SK-N-SH (cell line): ENCODE results near the gene UBL7. TPM values are rescaled to one million over a fixed set of nuclear protein-coding genes. Genes with fewer than 3 reads are reported as not detected.

Source experiments
- CTCF ChIA-PET: fragments of 300-600, 350-600 bp; formaldehyde crosslinking; extraction: SDS; loops from one replicate; lab custom pipeline; 2021; lab: Yijun Ruan, JAX
- POLR2A ChIA-PET: fragments of 350-600 bp; sonication (Branson Sonifier 250); formaldehyde crosslinking; extraction: SDS; loops from one replicate; lab custom pipeline; 2020; ENCODE audit warnings: antibody characterized with exemption, inconsistent platforms; lab: Yijun Ruan, JAX
- DNase-seq: peaks from one replicate; pipeline ENCODE4 v3.0.0; 2012
- H2AFZ ChIP-seq: fragments of 200-600 bp; sonication (generic); 2 replicates; pipeline ENCODE4 v1.8.1; 2016; ENCODE audit warnings: antibody characterized with exemption, mild to moderate bottlenecking, low read depth
- H3F3A ChIP-seq: fragments of 200-600 bp; sonication (generic); replicated peaks from 2 replicates; pipeline ENCODE3; 2016; ENCODE audit warnings: antibody characterized with exemption, mild to moderate bottlenecking; ENCODE audit not compliant: insufficient read depth
- H3K27ac ChIP-seq, 2 experiments: fragments of 200-500 bp in 1 of 2; fragments of 200-600 bp in 1 of 2; sonication (Bioruptor generic) in 1 of 2; sonication (generic), shearing (Covaris generic) in 1 of 2; 2 replicates each; pipeline versions ENCODE4 v1.5.1 to v1.6.1; 2014 to 2016; ENCODE audit warnings: low read depth in 2 of 2, inconsistent platforms in 1 of 2, low read length in 1 of 2, mild to moderate bottlenecking in 1 of 2, mixed read lengths in 1 of 2
- H3K27me3 ChIP-seq: fragments of 200-600 bp; sonication (generic), shearing (Covaris generic); 2 replicates; pipeline ENCODE4 v1.6.1; 2016; ENCODE audit warnings: mixed run types; ENCODE audit not compliant: insufficient read depth
- H3K36me3 ChIP-seq, 2 experiments: fragments of 200-500 bp in 1 of 2; fragments of 200-600 bp in 1 of 2; sonication (Bioruptor generic) in 1 of 2; sonication (generic) in 1 of 2; replicated peaks in 1 of 2; 2 replicates each; pipeline versions ENCODE3 to v1.5.1; 2014 to 2016; ENCODE audit warnings: low read length in 1 of 2, mild to moderate bottlenecking in 1 of 2; ENCODE audit not compliant: insufficient read depth in 2 of 2, control insufficient read depth in 1 of 2
- H3K4me1 ChIP-seq, 2 experiments: fragments of 200-500 bp in 1 of 2; fragments of 200-600 bp in 1 of 2; sonication (Bioruptor generic) in 1 of 2; sonication (generic), shearing (Covaris generic) in 1 of 2; 2 replicates each; pipeline versions ENCODE4 v1.5.1 to v1.6.1; 2014 to 2016; ENCODE audit warnings: low read depth in 1 of 2, low read length in 1 of 2, mixed run types in 1 of 2; ENCODE audit not compliant: insufficient read depth in 2 of 2, control insufficient read depth in 1 of 2
- H3K4me2 ChIP-seq: fragments of 200-600 bp; sonication (generic), shearing (Covaris generic); 2 replicates; pipeline ENCODE4 v1.6.1; 2017; ENCODE audit warnings: mixed run types
- H3K4me3 ChIP-seq, 2 experiments: fragments of 200-500 bp in 1 of 2; fragments of 200-600 bp in 1 of 2; sonication (Bioruptor generic) in 1 of 2; sonication (generic), shearing (Covaris generic) in 1 of 2; 2 replicates each; pipeline versions ENCODE4 v1.5.1 to v1.8.1; 2014 to 2016; ENCODE audit warnings: low read depth in 2 of 2, inconsistent platforms in 1 of 2, low read length in 1 of 2, mild to moderate bottlenecking in 1 of 2, mixed read lengths in 1 of 2, moderate library complexity in 1 of 2
- H3K79me2 ChIP-seq: fragments of 200-600 bp; sonication (generic); 2 replicates; pipeline ENCODE4 v1.8.1; 2017; ENCODE audit warnings: mild to moderate bottlenecking; ENCODE audit not compliant: insufficient read depth
- H3K9ac ChIP-seq: fragments of 200-600 bp; sonication (generic); 2 replicates; pipeline ENCODE4 v1.6.1; 2017; ENCODE audit warnings: mixed run types
- H3K9me2 ChIP-seq: fragments of 200-600 bp; sonication (generic); 2 replicates; pipeline ENCODE4 v1.6.1; 2017; ENCODE audit warnings: mixed run types
- H3K9me3 ChIP-seq: fragments of 200-600 bp; sonication (generic); 2 replicates; pipeline ENCODE4 v1.6.1; 2017; ENCODE audit warnings: mixed run types, mild to moderate bottlenecking, moderate library complexity
- H4K20me1 ChIP-seq: fragments of 200-600 bp; sonication (generic); 2 replicates; pipeline ENCODE4 v1.6.1; 2017; ENCODE audit warnings: mild to moderate bottlenecking, mixed run types; ENCODE audit not compliant: insufficient read depth
- CTCF ChIP-seq: fragments of 200-600 bp; sonication (generic); IDR thresholded peaks from 2 replicates; pipeline ENCODE4 v1.6.1; 2017; ENCODE audit warnings: antibody characterized with exemption, mild to moderate bottlenecking, moderate library complexity
- ELF1 ChIP-seq: IDR thresholded peaks from 2 replicates; pipeline ENCODE4 v1.4.0; 2012
- EZH2phosphoT487 ChIP-seq: fragments of 200-600 bp; sonication (generic); IDR thresholded peaks from 2 replicates; pipeline ENCODE4 v1.6.1; 2017; ENCODE audit warnings: low read depth, mixed run types, mild to moderate bottlenecking, antibody characterized with exemption, moderate library complexity, borderline replicate concordance
- FOXJ3 ChIP-seq: sonication (generic); formaldehyde crosslinking; IDR thresholded peaks from 2 replicates; pipeline ENCODE4 v1.5.1; 2020; ENCODE audit warnings: mild to moderate bottlenecking, missing genetic modification reagents
- GATA2 ChIP-seq: sonication (generic); formaldehyde crosslinking; IDR thresholded peaks from 2 replicates; pipeline ENCODE4 v1.5.0; 2020; ENCODE audit warnings: mild to moderate bottlenecking, missing genetic modification reagents
- MAX ChIP-seq: IDR thresholded peaks from 2 replicates; pipeline ENCODE4 v1.4.0; 2012; ENCODE audit warnings: low read depth
- MEF2A ChIP-seq: IDR thresholded peaks from 2 replicates; pipeline ENCODE4 v1.4.0; 2012; ENCODE audit warnings: low read depth, borderline replicate concordance
- MXI1 ChIP-seq: IDR thresholded peaks from 2 replicates; pipeline ENCODE4 v1.6.1; 2012; ENCODE audit warnings: mild to moderate bottlenecking, low read depth, low read length, improper control_type of control experiment
- NRF1 ChIP-seq: IDR thresholded peaks from 2 replicates; pipeline ENCODE4 v1.6.1; 2012; ENCODE audit warnings: low read depth, mild to moderate bottlenecking, low read length
- RAD21 ChIP-seq: IDR thresholded peaks from 2 replicates; pipeline ENCODE4 v1.6.1; 2012; ENCODE audit warnings: mild to moderate bottlenecking, low read length
- RCOR1 ChIP-seq: fragments of 150-350 bp; IDR thresholded peaks from 2 replicates; pipeline ENCODE4 v1.6.1; 2017; ENCODE audit warnings: antibody characterized with exemption, low read length
- RFX5 ChIP-seq: IDR thresholded peaks from 2 replicates; pipeline ENCODE4 v1.6.1; 2012; ENCODE audit warnings: mild to moderate bottlenecking, improper control_type of control experiment, low read length
- TCF12 ChIP-seq: IDR thresholded peaks from 2 replicates; pipeline ENCODE4 v1.4.0; 2012
- TEAD4 ChIP-seq: IDR thresholded peaks from 2 replicates; pipeline ENCODE4 v1.4.0; 2012; ENCODE audit warnings: mild to moderate bottlenecking, borderline replicate concordance; ENCODE audit not compliant: insufficient read depth
- USF1 ChIP-seq: IDR thresholded peaks from 2 replicates; pipeline ENCODE4 v1.4.0; 2012; ENCODE audit warnings: low read depth, borderline replicate concordance
- USF2 ChIP-seq: fragments of 150-350 bp; IDR thresholded peaks from 2 replicates; pipeline ENCODE4 v1.6.1; 2017; ENCODE audit warnings: antibody characterized with exemption, low read length, low read depth, borderline replicate concordance
- WGBS: methylation state at CpG from one replicate; pipeline ENCODE4 v1.1.6; 2017; ENCODE audit warnings: low lambda C conversion rate; 5-methylcytosine and 5-hydroxymethylcytosine counted together
- polyA plus RNA-seq, 3 experiments: library from polyadenylated mRNA; depleted of rRNA; stranded (reverse); fragments of >200 nt; gene quantifications; 2 replicates each; pipeline ENCODE4 v1.2.3, GENCODE V29; 2012

Gene UBL7
- polyA plus RNA-seq, 1 of the 3 experiments (the other 2 are of a cell fraction) = 81.1 TPM

- Histone ChIP-seq H3K27ac (no peak overlapping the region), H2AFZ (no peak overlapping the region), H3K4me2 (no peak overlapping the region), H3F3A (no peaks in the 10 kb centered on the region), H3K27me3 (no peaks in the 10 kb centered on the region), H3K36me3 (no peaks in the 10 kb centered on the region), H3K9me3 (no peaks in the 10 kb centered on the region), H4K20me1 (no peaks in the 10 kb centered on the region), H3K79me2 (no peaks in the 10 kb centered on the region), H3K9me2 (no peaks in the 10 kb centered on the region), H3K9ac (no peak overlapping the region), H3K4me1 (peaks cover 0 to 9% of the 10 kb centered on the region in 2 experiments; a peak in 1 of 4 replicates), H3K4me3 (no peak overlapping the region)
- WGBS = 72% methylated on average over 5 of the region's 5 CpGs
- POLR2A ChIA-PET = no interaction called here
- no peak for DNase-seq
- CTCF ChIA-PET = no interaction called here
- TF ChIP-seq GATA2 (CRISPR knock-in tag) = no peak
- no peak for TF ChIP-seq FOXJ3 (CRISPR knock-in tag)
- no peak for TF ChIP-seq RAD21
- TF ChIP-seq TEAD4 = no peak
- no peak for TF ChIP-seq RFX5
- no peak for TF ChIP-seq CTCF
- TF ChIP-seq USF1 = no peak
- no peak for TF ChIP-seq MAX
- TF ChIP-seq NRF1 = no peak
- TF ChIP-seq ELF1 = no peak
- TF ChIP-seq RCOR1 = no peak
- TF ChIP-seq MXI1 = no peak
- no peak for TF ChIP-seq USF2
Measured at GRCh38 chr15:74414081-74414580, 46.8 kb downstream of the UBL7 start.

- no peak overlapping the region for H2AFZ ChIP-seq
- H3K4me3 ChIP-seq = no peak overlapping the region
- ChIA-PET POLR2A (no interaction called here), CTCF (interaction anchor here (0.9 kb wide), 1 partner anchor 18 kb away, joined by 4 read pairs; no protein-coding TSS in a partner anchor)
- peaks cover 0 to 3% of the 10 kb centered on the region in 2 experiments; a peak in 1 of 4 replicates for H3K4me1 ChIP-seq
- no peaks in the 10 kb centered on the region for H4K20me1 ChIP-seq
- no peaks in the 10 kb centered on the region for H3K9me2 ChIP-seq
- H3K9ac ChIP-seq = no peak overlapping the region
- no peaks in the 10 kb centered on the region for H3K79me2 ChIP-seq
- DNase-seq = no peak
- no peak overlapping the region for H3K4me2 ChIP-seq
- TF ChIP-seq MEF2A = no peak
- TF ChIP-seq EZH2phosphoT487 = no peak
- no peak for TF ChIP-seq TCF12
- no peaks in the 10 kb centered on the region for H3K9me3 ChIP-seq
- no peaks in the 10 kb centered on the region for H3F3A ChIP-seq
- no peaks in the 10 kb centered on the region for H3K36me3 ChIP-seq
- WGBS = 77% methylated on average over 8 of the region's 9 CpGs
- H3K27ac ChIP-seq = no peak overlapping the region
- no peaks in the 10 kb centered on the region for H3K27me3 ChIP-seq
Measured at GRCh38 chr15:74413350-74414080, 47.4 kb downstream of the UBL7 start.
